Measurements from ENCODE around the gene BLVRB. TPM values are rescaled to one million over a fixed set of nuclear protein-coding genes. Genes with fewer than 3 reads are reported as not detected.

BLVRB gene
- total RNA-seq, 4 donors from 2014 or later, result 146 to 209 (median 164) TPM

DNA sequence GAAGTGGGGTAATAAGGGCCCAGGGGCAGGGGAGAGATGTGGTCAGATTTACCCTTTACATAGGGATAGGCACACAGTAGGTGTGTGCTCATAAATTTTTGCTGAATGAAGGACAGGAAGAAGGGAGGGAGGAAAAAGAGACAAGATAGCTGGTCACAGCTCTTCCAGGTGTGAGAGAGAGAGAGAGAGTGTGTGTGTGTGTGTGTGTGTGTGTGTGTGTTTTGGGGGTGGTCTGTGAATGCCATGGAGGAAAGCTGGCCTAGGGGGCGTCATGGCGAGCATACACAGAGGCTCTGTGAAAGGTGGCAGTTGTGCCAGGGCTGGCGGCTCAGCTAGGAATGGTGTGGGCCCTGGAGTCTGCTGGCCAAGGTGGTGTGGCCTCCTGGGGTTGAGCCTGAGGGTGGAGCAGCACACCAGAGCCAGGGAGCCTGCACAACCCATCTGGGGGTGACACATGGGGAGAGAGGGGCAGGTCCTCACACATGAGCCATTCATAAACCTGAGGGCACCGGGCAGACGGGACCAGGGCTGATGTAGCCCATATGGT lies 46.4 kb downstream of the BLVRB start:
- Histone ChIP-seq H3K27ac (peak overlapping the region in 2 of 4 donors; percentile 11 to 41), H3K36me3 (peaks cover 0 to 16% of the 10 kb centered on the region in 2 donors), H3K9me3 (no peaks in the 10 kb centered on the region), H3K4me1 (peaks cover 0 to 52% (median 33%) of the 10 kb centered on the region in 3 donors), H3K27me3 (no peaks in the 10 kb centered on the region), H3K4me3 (no peak overlapping the region)
- ATAC-seq, result no peak
- TF ChIP-seq POLR2AphosphoS5 (IDR thresholded peaks at IDR 0.05), result no peak
- TF ChIP-seq, protein P1, sequence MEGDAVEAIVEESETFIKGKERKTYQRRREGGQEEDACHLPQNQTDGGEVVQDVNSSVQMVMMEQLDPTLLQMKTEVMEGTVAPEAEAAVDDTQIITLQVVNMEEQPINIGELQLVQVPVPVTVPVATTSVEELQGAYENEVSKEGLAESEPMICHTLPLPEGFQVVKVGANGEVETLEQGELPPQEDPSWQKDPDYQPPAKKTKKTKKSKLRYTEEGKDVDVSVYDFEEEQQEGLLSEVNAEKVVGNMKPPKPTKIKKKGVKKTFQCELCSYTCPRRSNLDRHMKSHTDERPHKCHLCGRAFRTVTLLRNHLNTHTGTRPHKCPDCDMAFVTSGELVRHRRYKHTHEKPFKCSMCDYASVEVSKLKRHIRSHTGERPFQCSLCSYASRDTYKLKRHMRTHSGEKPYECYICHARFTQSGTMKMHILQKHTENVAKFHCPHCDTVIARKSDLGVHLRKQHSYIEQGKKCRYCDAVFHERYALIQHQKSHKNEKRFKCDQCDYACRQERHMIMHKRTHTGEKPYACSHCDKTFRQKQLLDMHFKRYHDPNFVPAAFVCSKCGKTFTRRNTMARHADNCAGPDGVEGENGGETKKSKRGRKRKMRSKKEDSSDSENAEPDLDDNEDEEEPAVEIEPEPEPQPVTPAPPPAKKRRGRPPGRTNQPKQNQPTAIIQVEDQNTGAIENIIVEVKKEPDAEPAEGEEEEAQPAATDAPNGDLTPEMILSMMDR (IDR thresholded peaks at IDR 0.05), result no peak
- TF ChIP-seq POLR2A (IDR thresholded peaks at IDR 0.05), result no peak
- no peak for TF ChIP-seq EP300 (IDR thresholded peaks at IDR 0.05)
- 57 to 75% methylated on average over 2 to 3 of the region's 5 CpGs for WGBS, 2 donors (ENCODE audit: low coverage in 1 of 2)

DNA sequence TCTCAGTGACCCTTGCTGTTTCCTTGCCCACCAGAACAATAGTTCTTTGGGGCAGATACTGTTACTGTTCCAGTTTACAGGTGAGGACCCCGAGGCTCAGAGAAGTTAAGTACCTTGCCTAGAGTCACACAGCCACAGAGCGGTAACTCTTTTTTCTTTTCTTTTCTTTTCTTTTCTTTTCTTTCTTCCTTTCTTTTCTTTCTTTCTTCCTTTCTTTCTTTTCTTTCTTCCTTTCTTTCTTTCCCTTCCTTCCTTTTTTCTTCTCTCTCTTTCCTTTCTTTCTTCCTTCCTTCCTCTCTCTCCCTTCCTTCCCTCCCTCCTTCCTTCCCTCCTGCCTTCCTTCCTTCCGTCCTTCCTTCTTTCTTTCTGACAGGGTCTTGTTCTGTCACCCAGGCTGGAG lies 47.5 kb downstream of the BLVRB start:
- TF ChIP-seq, protein P1 (IDR thresholded peaks at IDR 0.05), result no peak
- TF ChIP-seq POLR2A (IDR thresholded peaks at IDR 0.05), result no peak
- 91 to 94% methylated on average over 2 to 3 of the region's 3 CpGs for WGBS, 2 donors (ENCODE audit: low coverage in 1 of 2)
- ATAC-seq, result no peak
- no peaks in the 10 kb centered on the region for H3K27me3 ChIP-seq
- no peaks in the 10 kb centered on the region for H3K9me3 ChIP-seq
- peaks cover 0 to 48% (median 27%) of the 10 kb centered on the region in 3 donors for H3K4me1 ChIP-seq
- no peak overlapping the region for H3K4me3 ChIP-seq
- peaks cover 0 to 9% of the 10 kb centered on the region in 2 donors for H3K36me3 ChIP-seq
- H3K27ac ChIP-seq, result peak overlapping the region in 3 of 4 donors; percentile 70 to 80 (median 71)

DNA sequence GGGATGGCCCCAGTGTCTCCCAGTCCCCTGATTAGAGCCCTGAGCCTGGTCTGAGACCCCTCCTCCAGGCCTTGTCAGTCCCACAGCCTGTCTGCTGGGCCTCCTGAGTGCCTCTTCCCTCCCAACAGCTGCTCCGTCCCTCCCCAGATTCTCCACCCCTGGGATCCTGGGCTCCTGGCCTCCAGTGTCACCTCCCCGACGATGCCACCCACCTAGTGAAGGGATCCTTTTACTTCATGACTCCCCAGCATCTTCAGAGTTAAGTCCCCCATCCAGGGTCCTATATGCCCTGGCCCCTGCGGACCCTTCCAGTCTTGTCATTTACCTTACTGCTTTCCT lies 47.9 kb downstream of the BLVRB start:
- Histone ChIP-seq H3K4me3 (no peak overlapping the region), H3K27me3 (no peaks in the 10 kb centered on the region), H3K4me1 (peaks cover 0 to 48% (median 23%) of the 10 kb centered on the region in 3 donors), H3K27ac (peak overlapping the region in 3 of 4 donors; percentile 70 to 80 (median 71)), H3K36me3 (peaks cover 0 to 5% of the 10 kb centered on the region in 2 donors), H3K9me3 (no peaks in the 10 kb centered on the region)
- 67 to 76% methylated on average over 3 to 4 of the region's 4 CpGs for WGBS, 2 donors (ENCODE audit: low coverage in 1 of 2)
- ATAC-seq, result no peak
- TF ChIP-seq POLR2AphosphoS5 (IDR thresholded peaks at IDR 0.05), result no peak
- TF ChIP-seq, protein P1 (IDR thresholded peaks at IDR 0.05), result no peak

DNA sequence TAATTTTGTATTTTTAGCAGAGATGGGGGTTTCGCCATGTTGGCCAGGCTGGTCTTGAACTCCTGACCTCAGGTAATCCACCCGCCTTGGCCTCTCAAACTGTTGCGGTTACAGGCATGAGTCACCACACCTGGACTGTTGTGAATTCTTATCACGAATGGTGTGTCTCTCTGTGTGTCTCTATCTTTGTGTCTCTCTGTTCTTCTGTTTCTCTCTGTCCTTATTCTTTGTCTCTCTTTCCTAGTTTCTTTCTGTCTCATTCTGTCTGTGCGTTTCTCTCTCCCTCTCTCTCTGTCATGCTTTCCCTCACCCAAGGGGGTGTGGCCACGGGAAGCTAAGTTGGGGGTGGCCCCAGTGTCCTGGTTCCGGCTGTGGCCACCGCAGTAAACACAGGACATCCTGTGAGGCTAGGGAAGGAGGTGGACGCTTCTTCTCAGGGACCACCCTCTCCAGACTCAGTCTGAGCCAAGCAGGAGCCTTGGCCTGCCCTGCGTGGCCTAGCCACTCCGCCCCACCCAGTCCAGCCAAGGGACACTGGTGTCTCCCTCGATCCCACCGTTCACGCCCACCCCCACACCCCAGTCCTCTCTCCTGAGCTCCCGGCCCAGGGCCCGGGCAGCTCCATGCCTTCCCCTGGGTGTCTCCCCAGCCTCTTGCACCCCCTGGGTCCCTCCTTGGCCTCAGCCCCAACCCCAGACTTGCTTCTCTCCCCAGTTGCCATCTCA lies 48.5 kb downstream of the BLVRB start:
- H3K4me1 ChIP-seq, result peaks cover 0 to 48% (median 18%) of the 10 kb centered on the region in 3 donors
- no peaks in the 10 kb centered on the region for H3K9me3 ChIP-seq
- H3K36me3 ChIP-seq, result no peaks in the 10 kb centered on the region
- ATAC-seq, result no peak
- WGBS, 2 donors (ENCODE audit: low coverage in 1 of 2), result 41 to 68% methylated on average over 6 to 7 of the region's 16 CpGs
- TF ChIP-seq POLR2AphosphoS5 (IDR thresholded peaks at IDR 0.05) (no peak), POLR2A (IDR thresholded peaks at IDR 0.05) (peak; percentile 25 to 31), EP300 (IDR thresholded peaks at IDR 0.05) (no peak)
- TF ChIP-seq, protein P1 (IDR thresholded peaks at IDR 0.05), result no peak
- no peaks in the 10 kb centered on the region for H3K27me3 ChIP-seq
- no peak overlapping the region for H3K4me3 ChIP-seq
- peak overlapping the region in 3 of 4 donors; percentile 70 to 80 (median 71) for H3K27ac ChIP-seq

DNA sequence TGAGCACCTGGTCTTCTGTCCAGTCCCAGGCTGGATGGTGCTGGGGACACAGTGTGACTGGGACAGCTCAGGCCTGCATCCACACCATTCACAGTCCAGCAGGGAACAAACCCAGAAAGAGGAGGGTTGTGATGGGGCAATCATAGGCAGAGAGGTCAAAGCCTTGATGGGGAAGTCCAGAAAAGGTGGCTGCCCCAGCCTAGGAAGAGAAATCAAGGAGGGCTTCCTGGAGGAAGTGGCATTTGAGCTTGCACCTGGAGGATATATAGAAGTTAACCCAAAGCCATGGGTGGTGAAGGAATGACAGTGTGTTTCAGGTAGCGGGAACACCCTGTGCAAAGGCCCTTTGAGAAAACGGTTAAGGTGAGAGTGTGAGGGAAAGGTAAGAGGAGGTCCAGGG lies 49.8 kb downstream of the BLVRB start:
- no peaks in the 10 kb centered on the region for H3K36me3 ChIP-seq
- no peak overlapping the region for H3K4me3 ChIP-seq
- H3K27me3 ChIP-seq, result no peaks in the 10 kb centered on the region
- no peaks in the 10 kb centered on the region for H3K9me3 ChIP-seq
- 95 to 100% methylated on average over 2 of the region's 2 CpGs for WGBS, 2 donors (ENCODE audit: low coverage in 1 of 2)
- ATAC-seq, result no peak
- H3K27ac ChIP-seq, result peak overlapping the region in 1 of 4 donors; percentile 71
- peaks cover 0 to 53% (median 19%) of the 10 kb centered on the region in 3 donors for H3K4me1 ChIP-seq
- TF ChIP-seq EP300 (IDR thresholded peaks at IDR 0.05) (no peak), POLR2A (IDR thresholded peaks at IDR 0.05) (no peak), POLR2AphosphoS5 (IDR thresholded peaks at IDR 0.05) (no peak)
- TF ChIP-seq, protein P1 (IDR thresholded peaks at IDR 0.05), result no peak

Measured in gastroesophageal sphincter (tissue), 4 donors.